ENCODE measurements around the gene SEMA5A.
A peak's percentile ranks its signal among the peaks of the same experiment; 100 is the strongest.

SEMA5A gene

DNA sequence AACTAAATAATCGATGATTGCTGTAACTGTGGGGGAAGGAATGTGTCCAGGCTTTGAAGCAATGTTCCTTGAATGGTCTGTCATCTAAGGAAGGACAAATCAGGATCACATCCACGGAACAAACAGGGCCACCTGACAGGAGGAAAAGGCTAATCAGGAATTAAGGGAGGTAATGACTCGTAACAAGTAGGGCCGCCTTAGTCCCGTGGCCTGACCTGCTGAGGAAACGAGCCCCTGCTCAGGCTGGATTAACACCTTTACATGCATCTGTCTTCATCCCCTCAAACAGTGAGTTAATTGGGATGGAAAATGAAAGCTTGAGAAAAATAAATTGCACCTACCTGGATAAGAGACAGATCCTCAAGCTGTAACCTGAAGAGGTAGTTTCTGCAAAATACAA is 227.8 kb downstream of the SEMA5A start:
- no peak for DNase-seq

DNA sequence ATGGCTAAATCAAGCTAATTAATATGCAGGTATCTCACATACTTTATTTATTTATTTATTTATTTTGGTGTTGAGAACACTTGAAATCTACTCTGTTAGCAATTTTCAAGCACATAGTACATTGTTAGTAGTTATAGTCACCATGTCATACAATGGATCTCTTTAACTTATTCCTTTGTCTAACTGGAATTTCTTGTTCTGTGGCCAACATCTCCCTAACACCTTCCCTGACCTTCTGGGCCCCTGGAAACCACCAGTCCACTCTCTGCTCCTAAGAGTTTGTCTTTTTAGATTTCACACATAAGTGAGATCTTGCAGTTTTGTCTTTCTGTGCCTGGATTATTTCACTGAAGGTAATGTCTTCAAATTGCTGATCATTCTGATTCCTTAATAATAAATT is 229.1 kb downstream of the SEMA5A start:
- DNase-seq, result no peak

DNA sequence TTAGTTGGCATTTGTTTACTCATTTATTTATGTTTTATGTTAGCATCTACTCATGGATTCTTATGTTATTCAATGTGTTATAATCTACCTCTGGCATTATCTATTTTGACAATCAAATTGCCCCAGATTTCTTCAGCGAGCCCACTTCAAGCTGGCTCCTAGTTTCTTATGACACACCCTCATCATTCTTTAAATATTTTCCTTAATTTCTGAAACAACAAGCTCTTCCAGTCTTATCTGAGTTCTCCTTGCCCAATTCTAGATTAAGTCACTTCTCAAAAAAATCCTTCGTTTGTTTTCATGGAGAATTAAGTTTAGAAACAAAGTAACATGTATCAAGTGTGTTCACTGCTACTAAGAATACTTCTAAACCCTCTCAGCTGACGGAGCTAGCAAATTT is 229.8 kb downstream of the SEMA5A start:
- no peak for DNase-seq

DNA sequence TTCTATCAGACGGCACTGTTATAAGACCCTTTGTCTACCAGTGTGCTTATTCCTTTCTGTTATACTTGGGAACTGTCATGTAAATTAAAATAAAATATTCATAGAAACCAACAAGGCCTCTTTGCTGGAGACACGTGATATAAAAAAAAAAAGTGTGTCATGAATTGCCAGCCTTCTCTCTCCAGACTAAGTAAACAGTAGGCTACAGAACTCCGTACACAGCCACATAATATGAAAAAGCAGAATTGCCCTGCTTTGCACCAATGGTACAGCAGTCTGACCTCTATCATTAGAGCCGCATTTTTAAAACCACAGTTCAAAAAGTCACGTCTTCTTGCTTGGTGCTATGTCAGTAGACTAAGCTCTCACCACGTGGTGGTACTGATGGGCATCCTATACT is 231.3 kb downstream of the SEMA5A start:
- peak; percentile 20 for DNase-seq

DNA sequence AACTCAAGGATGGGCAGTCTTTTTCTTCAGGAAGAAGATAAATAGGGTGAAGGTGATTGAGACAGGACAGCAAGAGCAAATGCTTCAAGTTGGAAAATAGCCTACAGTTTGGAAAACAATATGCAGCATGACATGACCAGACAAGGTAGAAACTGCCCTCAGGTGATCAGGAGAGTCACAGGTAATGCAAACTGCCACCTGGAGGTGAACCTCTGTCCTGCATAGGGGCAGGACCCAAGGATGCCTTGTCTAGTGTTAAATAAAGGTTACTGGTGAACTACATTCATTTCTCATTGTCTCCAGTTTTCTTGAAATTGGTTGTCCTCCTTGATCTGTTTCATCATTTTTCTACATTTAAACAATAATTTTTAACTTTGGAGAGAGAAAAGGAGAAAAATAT is 232.1 kb downstream of the SEMA5A start:
- DNase-seq, result no peak

DNA sequence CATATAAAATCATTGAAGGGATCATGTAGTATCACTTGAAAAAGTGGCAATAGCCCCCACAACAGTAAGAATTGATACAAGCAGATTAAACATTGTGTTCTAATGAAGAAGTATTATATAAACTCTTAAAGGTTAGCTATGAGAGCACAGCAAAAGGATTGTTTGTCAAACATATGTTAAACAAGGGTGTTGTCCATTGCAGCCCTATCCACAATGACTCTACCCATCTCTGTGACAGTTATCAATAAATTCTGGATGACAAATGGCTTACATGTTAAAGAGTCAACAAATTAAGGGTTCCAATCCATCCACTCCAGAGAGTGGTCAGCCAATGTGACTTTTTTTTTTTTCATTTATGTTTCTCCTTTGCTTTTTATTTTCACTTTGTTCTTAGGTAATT is 238.7 kb downstream of the SEMA5A start:
- DNase-seq, result no peak

DNA sequence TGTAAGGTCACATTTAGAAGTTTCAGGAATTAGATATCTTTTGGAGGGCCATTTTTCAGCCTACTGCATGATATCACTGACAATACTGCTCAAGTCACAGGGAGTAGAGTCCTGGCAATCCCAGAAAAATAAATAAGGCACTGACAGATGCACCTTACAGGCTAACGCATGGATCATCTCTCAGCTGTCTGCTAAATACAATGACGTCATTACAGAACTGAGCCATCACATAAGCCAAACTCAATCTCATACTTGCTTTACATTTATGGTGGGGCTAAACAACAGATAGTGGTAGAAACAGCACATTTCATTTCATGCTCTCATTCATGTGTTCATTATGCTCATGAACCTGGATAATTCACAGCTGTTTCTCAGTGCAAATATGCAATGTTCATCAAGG is 243.7 kb downstream of the SEMA5A start:
- no peak for DNase-seq

DNA sequence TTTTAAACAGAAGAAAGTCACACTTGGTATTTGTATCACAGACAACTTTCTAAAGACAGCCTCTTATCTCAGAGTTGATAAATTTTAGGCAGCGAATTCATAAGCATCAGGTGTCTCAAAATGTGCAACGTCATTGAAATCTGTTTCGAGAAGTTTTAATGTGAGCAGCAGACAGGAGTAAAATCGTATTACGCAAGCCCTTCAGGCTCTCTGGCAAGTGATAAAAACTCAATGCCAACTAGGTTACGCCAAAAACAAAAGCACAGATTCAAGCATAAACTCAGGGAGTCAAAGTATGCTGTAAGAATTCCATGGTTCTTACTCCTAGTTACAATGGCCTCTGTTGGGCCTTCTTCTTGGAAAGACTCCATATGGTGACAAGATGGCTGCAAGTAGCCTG is 244.7 kb downstream of the SEMA5A start:
- DNase-seq, result no peak

DNA sequence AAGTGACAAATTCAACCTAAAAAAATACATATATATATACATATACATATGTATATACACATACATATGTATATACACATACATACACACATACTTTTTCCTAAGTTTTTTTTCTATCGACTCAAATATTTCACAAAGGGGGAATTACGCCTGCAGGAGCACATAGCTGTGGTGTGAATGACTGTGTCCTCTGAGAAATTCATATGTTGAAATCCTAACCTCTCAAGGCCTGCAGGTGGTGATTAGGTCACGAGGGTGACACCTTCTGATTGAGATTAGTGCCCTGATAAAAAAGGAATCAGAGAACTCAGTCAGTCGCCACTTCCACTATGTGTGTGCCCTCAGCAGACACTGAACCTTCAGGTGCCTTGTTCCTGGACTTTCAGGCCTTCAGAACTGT is 248.7 kb downstream of the SEMA5A start:
- no peak for DNase-seq

DNA sequence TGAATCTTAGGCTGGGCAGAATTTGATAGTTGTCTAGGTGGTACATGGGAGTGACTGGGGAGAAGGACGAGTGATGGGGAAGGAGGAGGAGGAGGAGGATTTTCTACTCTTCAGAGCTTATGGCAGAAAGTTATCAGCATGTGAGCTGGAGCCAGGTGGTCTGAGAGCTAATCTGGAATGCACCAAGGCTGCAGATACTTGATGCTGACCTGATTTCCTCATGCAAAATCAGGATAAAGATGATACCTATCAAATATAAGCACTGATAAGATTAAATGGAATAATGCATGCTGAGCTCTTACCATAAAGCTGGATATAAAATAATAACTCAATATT is 250.4 kb downstream of the SEMA5A start:
- no peak for DNase-seq

DNA sequence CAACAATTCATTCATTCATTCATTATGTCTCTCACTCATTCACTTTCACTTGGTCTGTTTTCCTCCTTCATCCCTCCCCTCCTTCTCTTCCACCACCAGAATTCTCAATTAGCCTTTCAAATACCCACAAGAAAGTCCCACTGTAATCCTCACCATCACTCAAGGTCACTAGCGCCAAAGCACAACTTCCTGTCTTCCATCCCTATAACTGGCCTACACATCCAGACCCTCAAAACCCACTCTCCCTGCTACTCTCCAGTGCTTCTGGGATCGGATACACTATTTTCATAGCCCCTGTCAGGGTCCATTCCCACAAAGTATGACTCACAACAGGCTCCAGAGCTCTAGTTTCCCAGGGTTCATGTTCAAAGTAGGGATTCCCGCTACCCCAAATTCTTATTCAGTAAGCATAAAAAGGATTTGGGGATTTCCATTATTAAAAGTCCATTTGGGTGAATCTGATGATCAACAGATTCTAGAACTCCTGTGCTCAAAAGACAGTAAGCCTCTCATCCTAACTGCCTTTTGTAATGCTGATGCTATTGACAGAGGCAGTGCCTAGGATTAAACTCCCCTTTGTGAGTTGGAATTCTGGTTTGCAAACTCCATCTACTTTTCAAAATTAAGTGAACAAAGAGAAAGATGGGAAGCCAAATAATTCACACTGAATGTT is 250.9 kb downstream of the SEMA5A start:
- no peak for DNase-seq

DNA sequence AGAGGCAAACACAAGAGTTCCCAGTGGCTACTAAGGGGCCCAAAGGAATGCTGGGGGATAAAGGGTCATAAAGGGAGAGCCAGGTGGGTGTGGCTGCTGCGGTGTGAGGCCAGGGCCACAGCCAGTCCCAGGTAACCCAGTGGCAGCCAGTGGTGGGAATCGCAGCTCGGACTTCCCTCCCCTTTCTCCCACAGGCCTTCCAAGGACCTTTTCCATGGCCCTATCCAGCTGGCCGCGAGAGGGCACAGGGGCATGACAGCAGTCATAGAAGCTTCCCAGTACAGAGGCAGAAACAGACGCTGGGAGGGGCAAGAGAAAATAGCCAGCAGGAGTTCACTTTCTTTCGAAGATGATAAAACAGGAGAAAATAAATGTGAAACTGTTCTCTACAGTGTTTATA is 257.6 kb downstream of the SEMA5A start:
- no peak for DNase-seq

DNA sequence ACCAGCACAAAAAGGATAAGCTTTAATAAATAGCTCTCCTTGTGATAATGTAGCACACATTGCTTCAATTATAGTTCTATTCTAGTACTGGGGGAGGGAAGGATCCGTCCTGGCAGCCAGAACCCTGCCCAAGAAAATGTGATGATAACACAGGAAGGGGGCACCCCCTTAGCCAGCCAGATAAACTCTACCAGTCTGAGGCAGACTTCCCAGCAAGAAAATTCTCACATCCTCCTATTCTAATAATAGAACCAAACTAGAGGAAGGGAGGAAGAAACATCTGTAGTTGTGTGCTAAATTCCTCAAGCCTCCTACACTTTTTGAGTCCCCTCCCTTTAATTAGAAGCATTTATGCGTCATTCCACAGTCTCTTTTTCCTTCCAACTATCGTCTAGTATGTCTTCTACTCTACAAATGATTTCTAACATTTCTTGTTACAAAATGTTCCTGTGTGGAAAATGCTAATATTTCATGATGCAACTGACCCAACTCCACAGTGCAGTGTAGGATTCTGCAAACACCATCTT is 261.0 kb downstream of the SEMA5A start:
- DNase-seq, result no peak

DNA sequence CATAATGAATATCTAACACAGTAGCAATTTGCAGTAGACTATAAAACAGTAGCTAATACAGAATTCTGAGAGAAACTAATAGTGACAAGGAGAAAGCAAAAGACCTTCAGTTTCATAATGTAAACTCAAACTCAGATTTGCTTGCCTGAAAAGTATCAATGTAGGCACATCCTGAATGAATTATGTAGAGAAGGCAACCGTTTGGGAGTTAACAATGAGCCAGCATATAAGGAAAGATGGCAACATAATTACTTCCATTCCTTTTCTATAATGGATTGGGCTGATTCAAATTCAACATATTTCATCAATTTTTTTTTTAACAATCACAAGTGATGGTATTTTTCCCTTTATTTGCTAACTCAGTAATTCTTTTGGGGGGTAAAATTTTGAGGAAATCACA is 261.6 kb downstream of the SEMA5A start:
- no peak for DNase-seq

DNA sequence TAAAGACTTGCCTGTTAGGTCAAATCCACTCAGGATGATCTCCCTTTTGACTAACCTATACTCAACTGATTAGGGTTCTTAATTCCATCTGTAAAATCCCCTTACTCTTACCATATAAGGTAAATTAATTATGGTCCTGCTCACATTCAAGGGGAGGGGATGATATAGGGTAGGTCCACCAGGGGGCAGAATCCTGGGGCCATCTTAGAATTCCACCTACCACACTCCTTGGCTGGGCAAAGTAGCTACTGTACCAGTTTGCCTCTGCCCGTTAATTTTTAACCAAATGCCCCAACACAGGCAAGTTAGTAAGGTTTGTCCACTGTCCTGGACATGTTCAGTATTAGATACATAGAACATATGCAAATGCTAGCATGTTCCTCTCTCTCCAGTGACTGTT is 262.4 kb downstream of the SEMA5A start:
- DNase-seq, result no peak

DNA sequence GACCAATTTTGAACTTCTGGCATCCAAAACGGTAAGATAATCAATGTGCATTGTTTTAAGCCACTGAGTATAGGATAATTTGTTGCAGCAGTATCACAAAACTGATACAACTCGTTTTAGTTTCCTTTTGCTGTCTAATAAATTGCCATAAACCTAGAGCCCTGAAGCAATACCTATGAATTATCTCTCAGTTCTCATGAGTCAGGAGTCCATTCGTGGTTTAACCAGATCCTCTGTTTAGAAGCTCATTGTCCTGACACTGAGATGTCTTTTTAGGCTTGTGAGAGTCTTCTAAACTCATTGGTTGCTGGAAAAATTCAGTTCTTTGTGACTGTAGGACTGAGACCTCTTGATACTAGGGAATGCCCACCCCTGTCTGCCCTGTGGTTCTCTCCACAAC is 262.9 kb downstream of the SEMA5A start:
- no peak for DNase-seq

DNA sequence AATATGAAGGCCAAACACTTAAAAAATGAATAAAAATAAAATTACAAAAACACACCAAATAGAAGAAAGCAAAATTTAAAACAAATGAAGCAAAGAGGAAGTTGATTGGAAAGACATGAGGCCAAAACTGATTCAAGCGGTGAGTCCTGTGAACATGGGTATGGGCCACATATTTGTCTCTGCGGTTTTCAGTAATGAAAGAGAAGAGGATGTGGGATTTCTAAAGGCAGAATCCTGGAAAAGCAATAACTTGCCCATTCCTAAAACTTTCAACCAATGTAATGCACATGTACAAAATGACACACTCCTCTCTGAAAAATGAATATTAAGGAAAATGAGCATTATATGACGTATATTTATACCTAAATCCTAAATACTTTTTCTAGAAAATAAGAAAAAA is 263.7 kb downstream of the SEMA5A start:
- no peak for DNase-seq

DNA sequence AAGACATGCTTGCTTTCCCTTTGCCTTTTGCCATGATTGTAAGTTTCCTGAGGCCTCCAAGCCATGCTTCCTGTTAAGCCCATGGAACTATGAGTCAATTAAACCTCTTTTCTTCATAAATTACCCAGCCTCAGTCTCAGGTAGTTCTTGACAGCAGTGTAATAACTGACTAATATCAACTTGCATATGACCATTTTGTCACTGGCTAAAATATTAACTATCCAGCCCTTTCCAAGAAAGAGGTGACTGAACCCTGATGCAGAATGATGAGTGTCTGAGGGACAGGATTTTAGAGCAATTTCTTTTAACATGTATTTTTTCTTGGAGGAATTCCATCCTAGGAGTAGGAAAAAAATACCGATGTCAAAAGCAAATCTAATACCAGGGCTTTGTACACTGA is 266.1 kb downstream of the SEMA5A start:
- DNase-seq, result no peak

DNA sequence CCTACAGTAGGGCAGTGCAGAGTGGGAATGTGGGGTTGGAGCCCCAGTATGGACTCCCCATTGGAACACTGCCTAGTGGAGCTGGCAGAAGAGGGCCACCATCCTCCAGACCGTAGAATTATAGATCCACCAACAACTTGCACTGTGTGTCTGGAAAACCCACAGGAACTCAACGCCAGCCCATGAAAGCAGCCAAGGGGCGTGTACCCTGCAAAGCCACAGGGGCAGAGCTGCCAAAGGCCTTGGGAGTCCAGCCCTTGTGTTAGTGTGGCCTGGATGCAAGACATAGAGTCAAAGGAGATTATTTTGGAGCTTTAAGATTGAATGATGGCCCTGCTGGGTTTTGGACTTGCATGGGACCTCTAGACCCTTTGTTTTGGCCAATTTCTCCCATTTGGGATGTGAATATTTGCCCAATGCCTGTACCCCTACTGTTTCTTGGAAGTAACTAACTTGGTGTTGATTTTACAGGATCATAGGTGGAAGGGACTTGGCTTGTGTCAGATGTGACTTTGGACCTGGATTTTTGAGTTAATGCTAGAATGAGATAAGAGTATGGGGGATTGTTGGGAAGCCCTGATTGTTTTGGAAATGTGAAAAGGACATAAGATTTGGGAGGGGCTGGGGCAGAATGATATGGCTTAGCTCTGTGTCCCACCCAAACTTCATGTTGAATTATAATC is 266.8 kb downstream of the SEMA5A start:
- no peak for DNase-seq

DNA sequence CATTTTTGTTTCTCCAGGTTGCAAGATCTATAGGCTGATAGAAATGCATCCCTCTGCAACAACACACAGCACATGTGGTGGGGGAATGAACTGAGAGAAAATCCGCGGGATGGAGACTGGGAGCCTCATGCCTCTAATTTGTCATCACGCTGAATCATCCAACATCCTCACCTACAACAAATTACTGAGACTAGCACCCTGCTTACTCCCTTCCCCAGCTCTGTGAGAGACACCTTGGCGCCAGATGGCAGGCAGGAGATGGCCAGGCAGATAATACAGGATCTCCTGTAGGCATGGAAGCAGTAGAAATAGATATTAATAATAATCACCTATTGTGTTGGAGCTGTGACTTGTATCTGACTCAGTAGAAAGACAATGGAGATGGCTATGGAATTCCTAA is 276.9 kb downstream of the SEMA5A start:
- DNase-seq, result no peak

DNA sequence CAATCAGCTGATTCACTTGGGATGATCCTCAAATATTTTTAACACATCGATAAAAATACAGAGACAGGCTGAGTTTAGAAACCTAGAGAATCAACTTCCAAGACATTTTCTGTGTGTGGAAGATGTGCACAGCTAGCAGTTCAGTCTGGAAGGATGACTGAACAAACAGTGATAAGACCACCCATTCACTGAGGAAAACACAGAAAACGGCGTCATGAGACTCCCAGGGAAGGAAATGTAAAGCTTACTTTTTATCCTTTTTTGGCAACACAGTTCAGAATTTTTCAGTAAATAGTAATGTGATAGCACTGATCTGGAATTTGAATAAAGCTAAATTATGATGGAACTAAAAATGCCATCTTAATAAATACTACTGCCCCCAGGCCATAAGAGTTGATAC is 277.6 kb downstream of the SEMA5A start:
- no peak for DNase-seq

DNA sequence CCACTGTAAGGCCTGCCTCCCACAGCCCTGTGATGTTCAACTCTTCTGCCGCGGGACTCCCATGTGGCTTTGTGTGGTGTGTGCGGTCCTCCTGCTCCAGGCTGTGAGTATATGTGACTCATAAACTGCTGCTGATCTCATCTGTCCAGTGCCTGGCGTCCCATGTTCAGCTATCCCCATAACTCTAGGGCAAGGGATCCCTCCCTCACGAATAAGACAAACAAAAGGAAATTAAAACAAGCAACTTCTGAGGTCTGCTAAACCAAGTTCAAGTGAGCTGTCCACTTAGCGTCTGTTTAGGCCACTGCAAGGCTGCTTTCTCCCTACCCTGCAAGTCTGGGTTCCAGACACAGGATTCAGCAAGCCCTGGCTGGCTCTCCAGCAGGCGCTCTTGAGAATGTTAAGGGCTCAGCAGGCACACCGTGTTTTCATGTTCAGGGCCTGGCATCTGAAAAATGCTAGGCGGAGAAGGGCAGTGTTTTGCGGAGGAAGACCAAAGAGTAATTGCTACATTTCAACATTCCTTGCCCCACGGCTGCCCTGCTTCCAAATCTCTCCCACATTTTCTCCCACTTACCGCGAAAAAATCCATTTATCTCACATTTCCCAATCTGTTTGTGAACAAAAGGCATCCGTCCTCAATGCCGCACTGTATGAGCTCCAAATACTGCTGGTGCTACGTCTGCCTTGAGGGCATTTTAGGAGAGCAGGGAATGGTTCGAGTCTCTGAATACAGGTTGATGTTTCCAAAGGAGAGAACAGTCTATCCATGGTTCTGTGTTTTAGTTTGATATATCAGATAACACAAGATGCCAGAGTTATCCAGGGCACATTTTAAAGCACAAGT is 280.2 kb downstream of the SEMA5A start:
- DNase-seq, result no peak

DNA sequence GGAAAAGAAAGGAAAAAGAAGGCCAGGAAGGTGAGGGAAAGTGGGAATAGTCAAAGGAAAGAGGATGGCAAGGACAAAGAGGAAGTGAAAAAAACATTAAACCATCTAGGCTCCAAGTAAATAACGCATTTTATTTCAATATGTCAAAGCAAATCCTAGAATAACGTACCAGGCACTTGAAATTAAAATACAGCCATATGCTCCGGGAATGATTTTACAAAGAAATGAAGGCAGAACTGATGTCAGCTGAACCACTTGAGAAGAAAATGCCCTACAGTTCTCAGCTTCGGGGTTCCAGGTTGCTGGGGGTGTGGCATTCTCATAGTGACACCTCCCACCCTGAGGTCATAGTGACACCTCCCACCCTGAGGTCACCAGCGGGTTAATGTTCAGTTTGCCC is 281.6 kb downstream of the SEMA5A start:
- no peak for DNase-seq

DNA sequence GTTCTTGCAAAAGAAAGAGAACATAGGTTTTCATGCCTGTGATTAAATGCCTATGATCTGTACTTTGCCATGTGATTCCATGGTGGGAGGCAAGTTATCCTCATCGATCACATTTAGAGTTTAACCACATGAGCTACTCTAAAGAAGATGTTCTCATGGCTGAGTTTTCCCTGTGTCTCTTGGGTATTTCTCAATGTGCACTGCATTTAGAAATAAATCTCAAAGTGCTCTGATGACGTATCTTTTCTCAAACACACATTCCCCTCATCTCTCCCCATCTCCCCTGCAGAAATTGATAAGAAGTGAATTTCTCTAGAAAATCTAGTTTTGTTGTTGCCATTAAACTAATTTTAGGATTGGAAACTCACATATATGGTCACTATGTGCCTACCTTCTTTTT is 282.2 kb downstream of the SEMA5A start:
- no peak for DNase-seq
